T follicular helper cell (primary cell): ENCODE data around the gene ATOH8.
"Not testable (repeated sequence)": the region's sequence is repeated elsewhere in the genome, so short reads cannot be mapped to it uniquely, and the experiment has no call there.

Experiments
- DNase-seq: peaks from one replicate; pipeline ENCODE4 v3.0.0-alpha.2; 2020; ENCODE audit warnings: low read depth

Gene ATOH8

GRCh38 chr2:85828725-85829124, 74.9 kb downstream of the ATOH8 start:
- DNase-seq, result no peak

GRCh38 chr2:85829394-85829793, 75.6 kb downstream of the ATOH8 start:
- DNase-seq, result not testable (repeated sequence)

GRCh38 chr2:85830645-85831044, 76.9 kb downstream of the ATOH8 start:
- no peak for DNase-seq

- no peak for DNase-seq
Measured at GRCh38 chr2:85831735-85832134, 77.9 kb downstream of the ATOH8 start.

GRCh38 chr2:85834466-85834865, 80.7 kb downstream of the ATOH8 start:
- no peak for DNase-seq
